Measurements from ENCODE around the gene TUT7. TPM values are rescaled to one million over a fixed set of nuclear protein-coding genes. Genes with fewer than 3 reads are reported as not detected.

Gene TUT7
- total RNA-seq, 2 experiments from 2014 or later: 29.2 to 43.4 TPM

DNA sequence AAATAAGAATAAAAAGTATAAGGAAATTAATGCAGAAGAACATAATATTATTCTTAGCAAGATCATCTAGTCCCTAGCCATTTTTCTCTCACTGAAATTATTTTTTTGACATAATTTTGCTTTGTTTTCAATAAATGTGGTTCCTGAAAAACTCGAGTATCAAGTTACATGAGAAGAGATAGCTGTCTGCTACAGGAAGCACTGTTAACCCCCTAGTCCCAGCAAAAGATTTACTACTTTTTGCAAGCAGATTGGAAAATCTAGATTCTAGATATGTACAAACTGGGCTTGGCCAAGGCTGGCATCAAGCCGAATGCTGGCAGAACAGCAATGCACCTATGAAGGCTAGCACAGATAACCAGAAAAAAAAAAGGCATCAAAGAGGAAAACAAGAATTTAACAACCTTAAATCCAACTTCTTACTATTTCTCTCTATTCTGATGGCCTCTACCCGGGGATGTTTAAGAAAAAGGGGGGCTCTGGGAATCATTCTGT is 49.9 kb downstream of the TUT7 start:
- H3K36me3 ChIP-seq (ENCODE audit: insufficient read depth, low read length): peaks cover 97% of the 10 kb centered on the region
- CTCF ChIA-PET (ENCODE audit: unreplicated experiment): no interaction called here
- no peaks in the 10 kb centered on the region for H4K20me1 ChIP-seq (ENCODE audit: insufficient read depth, low read length)
- no peaks in the 10 kb centered on the region for H3K9me3 ChIP-seq (ENCODE audit: low read length)
- BruUV-seq (replicated peaks): no TSS peak
- H3K27ac ChIP-seq (ENCODE audit: low read depth, low read length, poor library complexity, severe bottlenecking): no peak overlapping the region
- no peak overlapping the region for H3K4me3 ChIP-seq (ENCODE audit: low read depth, low read length, poor library complexity, severe bottlenecking)
- no peak for DNase-seq (ENCODE audit: low spot score)
- no peaks in the 10 kb centered on the region for H3K9me2 ChIP-seq (ENCODE audit: insufficient read depth, low read length)
- H3K79me2 ChIP-seq (ENCODE audit: insufficient read depth, low read depth, low read length): no peaks in the 10 kb centered on the region
- H2AFZ ChIP-seq (ENCODE audit: low read length): no peak overlapping the region
- TF ChIP-seq EZH2phosphoT487 (IDR thresholded peaks at IDR 0.05; ENCODE audit: borderline replicate concordance, low read depth, low read length): no peak
- TF ChIP-seq, protein P1, sequence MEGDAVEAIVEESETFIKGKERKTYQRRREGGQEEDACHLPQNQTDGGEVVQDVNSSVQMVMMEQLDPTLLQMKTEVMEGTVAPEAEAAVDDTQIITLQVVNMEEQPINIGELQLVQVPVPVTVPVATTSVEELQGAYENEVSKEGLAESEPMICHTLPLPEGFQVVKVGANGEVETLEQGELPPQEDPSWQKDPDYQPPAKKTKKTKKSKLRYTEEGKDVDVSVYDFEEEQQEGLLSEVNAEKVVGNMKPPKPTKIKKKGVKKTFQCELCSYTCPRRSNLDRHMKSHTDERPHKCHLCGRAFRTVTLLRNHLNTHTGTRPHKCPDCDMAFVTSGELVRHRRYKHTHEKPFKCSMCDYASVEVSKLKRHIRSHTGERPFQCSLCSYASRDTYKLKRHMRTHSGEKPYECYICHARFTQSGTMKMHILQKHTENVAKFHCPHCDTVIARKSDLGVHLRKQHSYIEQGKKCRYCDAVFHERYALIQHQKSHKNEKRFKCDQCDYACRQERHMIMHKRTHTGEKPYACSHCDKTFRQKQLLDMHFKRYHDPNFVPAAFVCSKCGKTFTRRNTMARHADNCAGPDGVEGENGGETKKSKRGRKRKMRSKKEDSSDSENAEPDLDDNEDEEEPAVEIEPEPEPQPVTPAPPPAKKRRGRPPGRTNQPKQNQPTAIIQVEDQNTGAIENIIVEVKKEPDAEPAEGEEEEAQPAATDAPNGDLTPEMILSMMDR (conservative IDR thresholded peaks at IDR 0.05; ENCODE audit: low read length): no peak
- no peaks in the 10 kb centered on the region for H3K4me1 ChIP-seq (ENCODE audit: insufficient read depth, low read length, poor library complexity, severe bottlenecking)
- H3K4me2 ChIP-seq (ENCODE audit: low read length): no peak overlapping the region
- intact Hi-C loops (cut with micrococcal nuclease; ENCODE audit: unreplicated experiment): no loop called here
- POLR2A ChIA-PET: no interaction called here

DNA sequence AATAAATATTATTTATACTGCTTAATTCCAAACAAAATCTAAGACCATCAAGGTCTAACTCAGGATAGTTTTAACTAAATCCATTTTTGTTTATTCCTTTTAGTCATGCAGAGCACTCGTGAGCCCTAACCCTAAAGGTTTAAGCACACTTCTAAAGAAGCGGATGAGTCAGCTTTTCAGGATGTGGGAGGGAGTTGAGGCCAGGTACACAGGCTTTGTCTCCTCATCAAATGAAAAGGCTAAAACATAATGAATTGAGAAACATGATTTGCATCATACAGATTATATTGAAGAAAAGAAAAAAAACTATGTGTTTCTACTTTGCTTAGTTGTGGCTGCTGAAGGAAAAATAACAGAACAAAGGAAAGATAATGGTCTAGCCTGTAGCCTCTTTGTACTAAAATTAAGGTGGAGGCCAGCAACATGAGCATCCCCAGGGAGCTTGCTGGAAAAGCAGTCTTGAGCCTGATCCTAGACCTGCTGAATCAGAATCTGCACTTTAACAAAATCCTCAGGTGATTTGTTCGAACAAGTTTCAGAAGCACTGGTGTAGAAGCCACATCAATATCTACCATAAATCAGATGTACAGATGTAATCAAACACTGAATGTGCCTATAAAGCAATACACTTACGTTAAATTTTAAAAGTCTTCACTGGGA is 50.8 kb downstream of the TUT7 start:
- no peaks in the 10 kb centered on the region for H3K9me2 ChIP-seq (ENCODE audit: insufficient read depth, low read length)
- POLR2A ChIA-PET: no interaction called here
- no peaks in the 10 kb centered on the region for H3K9me3 ChIP-seq (ENCODE audit: low read length)
- no peaks in the 10 kb centered on the region for H3K79me2 ChIP-seq (ENCODE audit: insufficient read depth, low read depth, low read length)
- DNase-seq (ENCODE audit: low spot score): no peak
- no peaks in the 10 kb centered on the region for H3K4me1 ChIP-seq (ENCODE audit: insufficient read depth, low read length, poor library complexity, severe bottlenecking)
- H3K27ac ChIP-seq (ENCODE audit: low read depth, low read length, poor library complexity, severe bottlenecking): no peak overlapping the region
- intact Hi-C loops (cut with micrococcal nuclease; ENCODE audit: unreplicated experiment): no loop called here
- peaks cover 97% of the 10 kb centered on the region for H3K36me3 ChIP-seq (ENCODE audit: insufficient read depth, low read length)
- no peak overlapping the region for H3K4me3 ChIP-seq (ENCODE audit: low read depth, low read length, poor library complexity, severe bottlenecking)
- H2AFZ ChIP-seq (ENCODE audit: low read length): no peak overlapping the region
- CTCF ChIA-PET (ENCODE audit: unreplicated experiment): no interaction called here
- H4K20me1 ChIP-seq (ENCODE audit: insufficient read depth, low read length): no peaks in the 10 kb centered on the region
- BruUV-seq (replicated peaks): no TSS peak
- H3K4me2 ChIP-seq (ENCODE audit: low read length): no peak overlapping the region
- TF ChIP-seq EZH2phosphoT487 (IDR thresholded peaks at IDR 0.05; ENCODE audit: borderline replicate concordance, low read depth, low read length): no peak
- TF ChIP-seq, protein P1 (conservative IDR thresholded peaks at IDR 0.05; ENCODE audit: low read length): no peak

- ChIA-PET POLR2A (interaction anchor here (0.6 kb wide), 2 partner anchors 22 to 911 kb away, joined by 3 read pairs; no protein-coding TSS in a partner anchor), CTCF (ENCODE audit: unreplicated experiment) (no interaction called here)
- no peak for TF ChIP-seq EZH2phosphoT487 (IDR thresholded peaks at IDR 0.05; ENCODE audit: borderline replicate concordance, low read depth, low read length)
- TF ChIP-seq, protein P1 (conservative IDR thresholded peaks at IDR 0.05; ENCODE audit: low read length): no peak
- no peak overlapping the region for H3K27ac ChIP-seq (ENCODE audit: low read depth, low read length, poor library complexity, severe bottlenecking)
- H3K9me3 ChIP-seq (ENCODE audit: low read length): no peaks in the 10 kb centered on the region
- H2AFZ ChIP-seq (ENCODE audit: low read length): no peak overlapping the region
- H3K4me1 ChIP-seq (ENCODE audit: insufficient read depth, low read length, poor library complexity, severe bottlenecking): no peaks in the 10 kb centered on the region
- no TSS peak for BruUV-seq (replicated peaks)
- no peak for DNase-seq (ENCODE audit: low spot score)
- no peaks in the 10 kb centered on the region for H3K9me2 ChIP-seq (ENCODE audit: insufficient read depth, low read length)
- no peaks in the 10 kb centered on the region for H4K20me1 ChIP-seq (ENCODE audit: insufficient read depth, low read length)
- H3K4me3 ChIP-seq (ENCODE audit: low read depth, low read length, poor library complexity, severe bottlenecking): no peak overlapping the region
- intact Hi-C loops (cut with micrococcal nuclease; ENCODE audit: unreplicated experiment): no loop called here
- no peak overlapping the region for H3K4me2 ChIP-seq (ENCODE audit: low read length)
- no peaks in the 10 kb centered on the region for H3K79me2 ChIP-seq (ENCODE audit: insufficient read depth, low read depth, low read length)
- peaks cover 98% of the 10 kb centered on the region for H3K36me3 ChIP-seq (ENCODE audit: insufficient read depth, low read length)
These were observed 52.5 kb downstream of the TUT7 start for GRCh38 chr9:86301686-86302085.
